ENCODE data around the gene CLASRP.
A peak's percentile ranks its signal among the peaks of the same experiment; 100 is the strongest.
"Not testable (repeated sequence)": the region's sequence is repeated elsewhere in the genome, so short reads cannot be mapped to it uniquely, and the experiment has no call there.

CLASRP gene
- total RNA-seq: 11.0 to 33.5 (median 19.0) reads per million in 17 experiments

- DNase-seq: peak; percentile 95 to 97 (median 96)
These were observed at the start of gene CLASRP for GRCh38 chr19:45038931-45039893. Gene CLASRP, plus strand, starts transcription at chr19:45039045. Its CDS starts 1,168 bp downstream, at chr19:45040213.

- no peak for DNase-seq
These were observed 48.4 kb upstream of the CLASRP start for GRCh38 chr19:44990459-44990858.

- DNase-seq: no peak
These were observed 47.9 kb upstream of the CLASRP start for GRCh38 chr19:44990966-44991365.

- no peak for DNase-seq
These were observed 46.3 kb upstream of the CLASRP start for GRCh38 chr19:44992336-44993163.

- no peak for DNase-seq
These were observed 45.3 kb upstream of the CLASRP start for GRCh38 chr19:44993526-44993925.

- no peak for DNase-seq
These were observed 44.8 kb upstream of the CLASRP start for GRCh38 chr19:44993926-44994537.

- DNase-seq: no peak
These were observed 40.8 kb upstream of the CLASRP start for GRCh38 chr19:44998025-44998424.

GRCh38 chr19:44999131-44999925, 39.5 kb upstream of the CLASRP start:
- not testable (repeated sequence) for DNase-seq

GRCh38 chr19:45000665-45001064, 38.2 kb upstream of the CLASRP start:
- DNase-seq: not testable (repeated sequence)

- peak; percentile 97 to 99 (median 98) for DNase-seq
These were observed 37.6 kb upstream of the CLASRP start, which contains the start of gene RELB for GRCh38 chr19:45001087-45001739. Gene RELB, plus strand, starts transcription at chr19:45001464. Its CDS starts 116 bp downstream, at chr19:45001580.

GRCh38 chr19:45003485-45003884, 35.4 kb upstream of the CLASRP start:
- DNase-seq: no peak

GRCh38 chr19:45005787-45006186, 33.1 kb upstream of the CLASRP start:
- no peak for DNase-seq

- DNase-seq: no peak
These were observed 30.3 kb upstream of the CLASRP start for GRCh38 chr19:45008552-45008951.

- no peak for DNase-seq
These were observed 29.1 kb upstream of the CLASRP start for GRCh38 chr19:45009625-45010255.

GRCh38 chr19:45010306-45010705, 28.5 kb upstream of the CLASRP start:
- DNase-seq: no peak

- DNase-seq: peak in 1 of 4 experiments; percentile 0
These were observed 26.9 kb upstream of the CLASRP start for GRCh38 chr19:45011959-45012358.

GRCh38 chr19:45016388-45017314, 22.2 kb upstream of the CLASRP start:
- peak; percentile 68 to 81 (median 77) for DNase-seq

- no peak for DNase-seq
These were observed 19.7 kb upstream of the CLASRP start for GRCh38 chr19:45019187-45019586.

- DNase-seq: peak in 3 of 4 experiments; percentile 13 to 47 (median 21)
These were observed 18.8 kb upstream of the CLASRP start for GRCh38 chr19:45020071-45020470.
